SH-SY5Y (cell line): ENCODE measurements around the gene RNF11.

Source experiments
- GATA2 ChIP-seq: IDR thresholded peaks from 2 replicates; pipeline ENCODE4 v1.6.1; 2011; ENCODE audit warnings: mild to moderate bottlenecking, low read depth, low read length
- GATA3 ChIP-seq: IDR thresholded peaks from 2 replicates; pipeline ENCODE4 v1.6.1; 2011; ENCODE audit warnings: low read depth, mild to moderate bottlenecking, low read length, moderate library complexity

GRCh38 chr1:51288578-51288977, 52.5 kb downstream of the RNF11 start:
- TF ChIP-seq GATA2 (no peak), GATA3 (no peak)
